CD4-positive, alpha-beta T cell (primary cell): ENCODE data around the gene MED27. TPM values are rescaled to one million over a fixed set of nuclear protein-coding genes. Genes with fewer than 3 reads are reported as not detected.

Source experiments
- ATAC-seq: fragments of 200-7000 bp; cut with Tn5 transposase; one replicate; pipeline ENCODE4 v1.10.0; 2022; ENCODE audit warnings: mild to moderate bottlenecking; ENCODE audit not compliant: poor library complexity
- CTCF ChIA-PET: fragments of 350-600 bp; sonication (Branson Sonifier 250); formaldehyde crosslinking; loops from one replicate; lab custom pipeline; 2021; ENCODE audit warnings: antibody characterized with exemption, inconsistent platforms; lab: Charles Lee
- POLR2A ChIA-PET: fragments of 350-600 bp; sonication (Branson Sonifier 250); formaldehyde crosslinking; loops from one replicate; lab custom pipeline; 2021; ENCODE audit warnings: antibody characterized with exemption, inconsistent platforms; lab: Charles Lee
- DNase-seq, 14 experiments: peaks; one replicate each; pipeline ENCODE4 v3.0.0-alpha.2; 2013 to 2020; ENCODE audit warnings: mixed read lengths in 2 of 14
- H3K27ac ChIP-seq, 2 donors: one replicate each; pipeline versions ENCODE4 v1.5.1 to v1.7.0; 2013; ENCODE audit warnings: low read length in 2 of 2, low read depth in 1 of 2, mild to moderate bottlenecking in 1 of 2
- H3K27me3 ChIP-seq, 2 experiments: 1 replicate in 1 of 2; 2 replicates in 1 of 2; pipeline versions ENCODE4 v1.6.1 to v1.7.0; 2013; ENCODE audit warnings: low read length in 2 of 2, control low read depth in 1 of 2, mild to moderate bottlenecking in 1 of 2, moderate library complexity in 1 of 2; ENCODE audit not compliant: insufficient read depth in 2 of 2, control insufficient read depth in 1 of 2
- H3K36me3 ChIP-seq: one replicate; pipeline ENCODE4 v1.6.1; 2013; ENCODE audit warnings: low read length, control low read depth; ENCODE audit not compliant: insufficient read depth
- H3K4me1 ChIP-seq: one replicate; pipeline ENCODE4 v1.6.1; 2013; ENCODE audit warnings: low read length, control low read depth; ENCODE audit not compliant: insufficient read depth
- H3K4me3 ChIP-seq: one replicate; pipeline ENCODE4 v1.5.1; 2013; ENCODE audit warnings: mild to moderate bottlenecking, low read length, moderate library complexity
- H3K9me3 ChIP-seq, 2 experiments: 1 replicate in 1 of 2; 2 replicates in 1 of 2; pipeline versions ENCODE4 v1.6.1 to v1.7.0; 2013; ENCODE audit warnings: low read length in 2 of 2, mild to moderate bottlenecking in 2 of 2, control low read depth in 1 of 2, moderate library complexity in 1 of 2; ENCODE audit not compliant: control insufficient read depth in 1 of 2, insufficient read depth in 1 of 2
- H3K27ac Mint-ChIP-seq: one replicate; pipeline ENCODE4 v1.8.0; 2020; ENCODE audit warnings: mixed read lengths
- H3K27me3 Mint-ChIP-seq: one replicate; pipeline ENCODE4 v1.8.0; 2021; ENCODE audit warnings: mixed read lengths
- H3K36me3 Mint-ChIP-seq: one replicate; pipeline ENCODE4 v1.8.0; 2021; ENCODE audit warnings: low read depth, mixed read lengths
- H3K4me1 Mint-ChIP-seq: one replicate; pipeline ENCODE4 v1.8.0; 2021; ENCODE audit warnings: low read depth, mixed read lengths
- H3K4me3 Mint-ChIP-seq: one replicate; pipeline ENCODE4 v1.8.0; 2020; ENCODE audit warnings: mild to moderate bottlenecking, mixed read lengths
- H3K9me3 Mint-ChIP-seq: one replicate; pipeline ENCODE4 v1.8.0; 2020; ENCODE audit warnings: mixed read lengths
- CTCF ChIP-seq: fragments of 200-600 bp; IDR thresholded peaks from one replicate; pipeline ENCODE4 v1.8.0; 2022; ENCODE audit warnings: antibody characterized with exemption, mild to moderate bottlenecking
- intact Hi-C, 2 experiments: fragments of 100-400 bp; cut with DNase I in 1 of 2; cut with micrococcal nuclease in 1 of 2; formaldehyde crosslinking; loops; one replicate each; pipeline versions ENCODE4 v1.15.1 to v1.9.0; 2023 to 2025; cut with DNase I, micrococcal nuclease
- total RNA-seq, 174 experiments: library from RNA in 2 of 174; stranded (reverse) in 2 of 174; gene quantifications; one replicate each; pipeline ENCODE4 v1.2.3 and lab custom pipeline; 2021 to 2026

MED27 gene
- total RNA-seq, 2 experiments from 2014 or later = 15.0 to 17.4 TPM

GRCh38 chr9:131951905-131952304 is 127.8 kb downstream of the MED27 start:
- no peak overlapping the region for H3K4me3 Mint-ChIP-seq
- no peaks in the 10 kb centered on the region for H3K27me3 Mint-ChIP-seq
- Histone ChIP-seq H3K27me3 (no peaks in the 10 kb centered on the region), H3K27ac (no peak overlapping the region), H3K4me1 (no peaks in the 10 kb centered on the region), H3K36me3 (no peaks in the 10 kb centered on the region), H3K4me3 (no peak overlapping the region), H3K9me3 (no peaks in the 10 kb centered on the region)
- POLR2A ChIA-PET = no interaction called here
- no peak for TF ChIP-seq CTCF
- no peaks in the 10 kb centered on the region for H3K9me3 Mint-ChIP-seq
- DNase-seq (no peak), ATAC-seq (no peak)
- no peak overlapping the region for H3K27ac Mint-ChIP-seq
- CTCF ChIA-PET = no interaction called here
- intact Hi-C loops = loop anchor here in 1 of 2 experiments (5.0 kb wide), 1 partner anchor 190 kb away; no protein-coding TSS in a partner anchor
- H3K4me1 Mint-ChIP-seq = no peaks in the 10 kb centered on the region
- peaks cover 14% of the 10 kb centered on the region for H3K36me3 Mint-ChIP-seq

GRCh38 chr9:131951155-131951554 is 128.5 kb downstream of the MED27 start:
- Mint-ChIP-seq H3K4me3 (no peak overlapping the region), H3K27ac (no peak overlapping the region), H3K27me3 (no peaks in the 10 kb centered on the region), H3K9me3 (no peaks in the 10 kb centered on the region), H3K4me1 (no peaks in the 10 kb centered on the region), H3K36me3 (peaks cover 14% of the 10 kb centered on the region)
- Histone ChIP-seq H3K27me3 (no peaks in the 10 kb centered on the region), H3K9me3 (no peaks in the 10 kb centered on the region), H3K27ac (no peak overlapping the region), H3K4me3 (no peak overlapping the region), H3K36me3 (no peaks in the 10 kb centered on the region), H3K4me1 (no peaks in the 10 kb centered on the region)
- no peak for ATAC-seq
- ChIA-PET POLR2A (no interaction called here), CTCF (no interaction called here)
- intact Hi-C loops = loop anchor here in 1 of 2 experiments (5.0 kb wide), 1 partner anchor 189 kb away; no protein-coding TSS in a partner anchor
- TF ChIP-seq CTCF = no peak
- no peak for DNase-seq

- no peak for TF ChIP-seq CTCF
- ATAC-seq (no peak), DNase-seq (no peak)
- H3K4me3 Mint-ChIP-seq = no peak overlapping the region
- H3K4me1 ChIP-seq = no peaks in the 10 kb centered on the region
- H3K36me3 Mint-ChIP-seq = peaks cover 14% of the 10 kb centered on the region
- H3K4me3 ChIP-seq = no peak overlapping the region
- no peak overlapping the region for H3K27ac ChIP-seq
- H3K27me3 ChIP-seq = no peaks in the 10 kb centered on the region
- intact Hi-C loops = loop anchor here in 1 of 2 experiments (5.0 kb wide), 1 partner anchor 188 kb away; no protein-coding TSS in a partner anchor
- H3K27ac Mint-ChIP-seq = no peak overlapping the region
- no peaks in the 10 kb centered on the region for H3K9me3 Mint-ChIP-seq
- H3K9me3 ChIP-seq = no peaks in the 10 kb centered on the region
- ChIA-PET POLR2A (no interaction called here), CTCF (no interaction called here)
- H3K27me3 Mint-ChIP-seq = no peaks in the 10 kb centered on the region
- H3K4me1 Mint-ChIP-seq = no peaks in the 10 kb centered on the region
- no peaks in the 10 kb centered on the region for H3K36me3 ChIP-seq
Measured at GRCh38 chr9:131950487-131950886, 129.2 kb downstream of the MED27 start.
